CD4-positive, alpha-beta T cell treated with Interferon gamma for 1 hour (primary cell): ENCODE measurements around the gene NTM.
"Not testable (repeated sequence)": the region's sequence is repeated elsewhere in the genome, so short reads cannot be mapped to it uniquely, and the experiment has no call there.

ENCODE experiments used
- DNase-seq: peaks from one replicate; pipeline ENCODE4 v3.0.0-alpha.2; 2020

The NTM gene

GRCh38 chr11:132064987-132065620 is 694.7 kb downstream of the NTM start:
- DNase-seq = no peak

GRCh38 chr11:132068556-132068955 is 698.1 kb downstream of the NTM start:
- DNase-seq = no peak

DNA sequence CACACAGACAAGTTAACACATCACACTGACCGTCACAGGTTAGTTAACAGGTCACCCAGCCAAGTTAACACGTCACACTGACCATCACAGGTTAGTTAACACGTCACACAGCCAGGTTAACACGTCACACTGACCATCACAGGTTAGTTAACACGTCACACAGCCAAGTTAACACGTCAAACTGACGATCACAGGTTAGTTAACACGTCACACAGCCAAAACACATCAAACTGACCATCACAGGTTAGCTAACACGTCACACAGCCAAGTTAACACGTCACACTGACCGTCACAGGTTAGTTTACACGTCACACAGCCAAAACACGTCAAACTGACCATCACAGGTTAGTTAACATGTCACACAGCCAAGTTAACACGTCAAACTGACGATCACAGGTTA is 699.2 kb downstream of the NTM start:
- DNase-seq = not testable (repeated sequence)

DNA sequence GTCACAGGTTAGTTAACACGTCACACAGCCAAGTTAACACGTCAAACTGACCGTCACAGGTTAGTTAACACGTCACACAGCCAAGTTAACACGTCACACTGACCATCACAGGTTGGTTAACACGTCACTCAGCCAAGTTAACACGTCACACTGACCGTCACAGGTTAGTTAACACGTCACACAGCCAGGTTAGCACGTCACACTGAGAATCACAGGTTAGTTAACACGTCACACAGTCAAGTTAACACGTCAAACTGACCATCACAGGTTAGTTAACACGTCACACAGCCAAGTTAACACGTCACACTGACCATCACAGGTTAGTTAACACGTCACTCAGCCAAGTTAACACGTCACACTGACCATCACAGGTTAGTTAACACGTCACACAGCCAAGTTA is 700.5 kb downstream of the NTM start:
- not testable (repeated sequence) for DNase-seq

- no peak for DNase-seq
These were observed 701.8 kb downstream of the NTM start for GRCh38 chr11:132072044-132072857.

DNA sequence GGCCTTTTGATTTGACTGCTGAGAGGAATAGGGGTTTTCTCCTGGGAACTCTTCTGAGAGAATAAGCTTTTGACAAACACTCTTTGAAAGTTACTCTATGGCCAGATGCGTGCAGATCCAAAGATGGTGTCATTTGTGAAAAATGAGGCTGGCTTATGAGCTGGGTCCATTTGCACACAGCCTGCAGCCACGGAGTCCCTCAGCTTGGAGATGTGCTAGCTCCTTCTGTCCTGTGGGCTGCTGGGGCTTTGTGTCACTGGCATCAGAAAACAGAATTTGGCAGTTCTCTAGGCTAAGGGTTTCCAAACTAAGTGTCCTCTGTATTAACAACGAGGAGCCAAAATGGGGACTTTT is 702.4 kb downstream of the NTM start:
- no peak for DNase-seq

- no peak for DNase-seq
These were observed 703.4 kb downstream of the NTM start for GRCh38 chr11:132073787-132074186.

DNA sequence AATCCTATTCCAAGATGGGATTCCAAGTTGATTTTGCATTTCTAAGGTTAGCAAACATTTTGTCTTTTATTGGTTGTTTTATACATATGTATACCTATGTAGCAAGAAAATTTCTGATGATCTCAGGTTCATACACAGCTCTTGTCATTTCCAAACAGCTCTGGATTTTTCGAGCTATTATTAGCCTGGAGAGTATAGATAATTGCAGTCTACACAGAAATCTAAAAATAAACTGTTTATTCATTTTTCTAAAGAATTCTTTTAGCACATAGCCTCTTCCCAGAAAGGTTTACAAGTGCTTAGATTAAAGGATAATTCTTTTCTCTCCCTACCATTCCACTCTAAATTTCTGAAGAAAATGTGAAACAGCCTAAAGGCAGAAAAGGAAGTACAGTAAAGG is 705.0 kb downstream of the NTM start:
- no peak for DNase-seq

DNA sequence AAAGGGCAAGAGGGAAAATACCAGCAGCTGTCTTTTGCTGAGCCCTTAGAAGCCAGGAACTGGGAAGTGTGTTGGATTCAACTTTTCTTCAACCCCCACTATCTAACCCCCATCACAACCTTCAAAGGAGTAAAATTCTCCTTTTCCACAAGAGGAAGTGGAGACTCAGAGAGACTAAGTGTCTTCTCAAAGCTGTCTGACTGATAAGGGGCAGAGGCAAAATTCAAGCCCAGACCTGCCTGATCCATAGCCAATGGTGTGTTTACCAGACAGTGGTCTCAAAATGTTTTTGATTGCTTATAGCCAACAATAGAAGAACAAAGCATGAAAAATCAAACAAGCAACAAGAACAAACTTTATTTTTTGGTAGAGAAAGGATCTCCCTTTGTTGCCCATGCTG is 707.0 kb downstream of the NTM start:
- no peak for DNase-seq

DNA sequence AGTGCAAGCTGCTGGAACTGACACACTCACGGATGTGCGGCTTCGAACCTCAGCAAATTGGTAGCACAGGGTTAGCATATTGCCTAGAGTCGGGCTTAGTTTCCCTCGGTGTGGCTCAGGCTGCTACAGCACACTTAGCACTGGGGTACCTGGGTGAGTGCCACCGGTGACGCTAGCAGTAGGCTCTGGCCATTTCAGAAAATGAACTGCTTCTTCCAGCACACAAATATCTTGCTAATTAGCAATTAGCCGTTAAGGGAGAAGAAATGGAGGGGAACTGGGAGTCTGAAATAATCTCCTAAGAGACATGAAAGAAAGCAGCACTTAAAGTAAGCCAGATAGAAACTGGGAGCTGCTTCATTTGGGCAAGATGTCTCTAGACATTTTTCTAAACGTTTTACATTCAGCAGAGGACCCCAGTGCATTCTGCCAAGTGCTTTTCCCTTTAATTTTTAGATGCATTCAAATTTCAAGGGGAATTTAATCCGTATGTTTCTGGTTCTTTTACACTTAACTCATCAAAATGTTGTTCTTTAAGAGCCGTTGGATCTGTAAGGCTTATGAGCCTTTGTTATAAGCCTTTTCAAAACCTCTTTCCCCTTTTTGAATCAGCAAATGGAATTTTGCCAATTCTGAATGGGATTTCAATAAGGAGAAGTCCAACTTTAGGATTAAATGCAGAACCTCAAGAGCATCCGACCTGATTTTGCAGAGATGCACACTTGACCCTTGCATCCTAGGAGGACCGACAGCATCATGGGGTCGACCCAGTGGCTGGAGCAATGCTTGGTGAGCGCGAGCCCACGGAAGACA is 708.1 kb downstream of the NTM start:
- DNase-seq = no peak

- DNase-seq = no peak
These were observed 709.7 kb downstream of the NTM start for GRCh38 chr11:132080127-132080526.

DNA sequence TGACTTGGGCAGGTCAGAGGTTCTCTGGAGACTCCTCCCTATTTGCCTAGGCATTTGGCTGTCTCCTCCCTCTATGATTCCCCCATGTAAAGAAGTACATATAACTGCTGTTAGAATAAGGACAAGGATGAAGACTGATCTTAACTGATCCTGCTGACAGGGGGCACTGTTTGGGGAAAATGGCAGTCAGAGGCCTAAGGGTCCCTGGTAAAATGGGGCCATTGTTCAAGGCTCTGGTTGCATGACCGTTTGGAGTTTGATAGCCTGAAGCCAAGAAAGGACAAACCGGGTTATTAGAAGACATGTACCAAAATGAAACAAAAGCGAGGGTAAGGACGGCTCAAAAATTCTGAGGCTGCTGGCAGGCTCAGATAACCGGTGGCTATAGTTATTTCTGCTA is 712.2 kb downstream of the NTM start:
- DNase-seq = no peak

GRCh38 chr11:132084433-132084832 is 714.0 kb downstream of the NTM start:
- no peak for DNase-seq

DNA sequence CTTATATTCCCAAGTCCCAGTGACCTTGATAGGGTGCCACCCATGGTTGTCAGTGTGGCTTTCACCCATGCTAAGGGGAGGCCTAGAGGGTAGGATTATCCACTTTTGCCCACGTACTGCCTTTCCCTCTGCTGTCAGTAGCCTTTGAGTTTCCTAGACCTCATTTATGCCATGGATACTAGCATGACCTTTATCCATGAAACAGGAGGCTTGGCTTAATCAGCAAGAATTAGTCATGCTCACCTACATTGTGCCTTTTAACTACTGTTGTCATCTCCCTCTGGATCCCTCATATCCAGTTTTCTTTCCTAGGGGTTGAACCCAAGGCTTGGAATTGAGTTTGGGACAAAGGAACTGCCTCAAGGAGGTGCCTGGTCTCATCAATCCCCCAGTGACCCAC is 716.7 kb downstream of the NTM start:
- DNase-seq = no peak

DNA sequence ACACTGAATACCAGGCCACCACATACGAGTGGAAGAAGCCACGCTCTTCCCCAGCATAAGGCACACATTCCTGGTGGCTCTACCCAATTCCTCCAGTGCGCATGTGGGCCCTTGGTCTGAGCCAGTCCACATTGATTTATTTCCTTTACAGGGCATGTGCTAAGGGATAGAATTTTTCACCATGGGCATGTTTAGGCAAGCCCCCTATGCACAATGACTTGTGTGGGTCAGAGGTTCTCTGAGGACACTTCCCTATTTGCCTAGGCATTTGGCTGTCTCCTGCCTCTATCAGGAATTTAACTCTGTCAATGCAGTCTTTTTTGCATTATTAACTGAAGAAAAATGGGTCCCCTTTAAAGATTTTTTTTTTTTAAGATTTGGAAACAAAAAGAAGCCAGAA is 718.1 kb downstream of the NTM start:
- no peak for DNase-seq

- no peak for DNase-seq
These were observed 723.3 kb downstream of the NTM start for GRCh38 chr11:132093536-132094259.

DNA sequence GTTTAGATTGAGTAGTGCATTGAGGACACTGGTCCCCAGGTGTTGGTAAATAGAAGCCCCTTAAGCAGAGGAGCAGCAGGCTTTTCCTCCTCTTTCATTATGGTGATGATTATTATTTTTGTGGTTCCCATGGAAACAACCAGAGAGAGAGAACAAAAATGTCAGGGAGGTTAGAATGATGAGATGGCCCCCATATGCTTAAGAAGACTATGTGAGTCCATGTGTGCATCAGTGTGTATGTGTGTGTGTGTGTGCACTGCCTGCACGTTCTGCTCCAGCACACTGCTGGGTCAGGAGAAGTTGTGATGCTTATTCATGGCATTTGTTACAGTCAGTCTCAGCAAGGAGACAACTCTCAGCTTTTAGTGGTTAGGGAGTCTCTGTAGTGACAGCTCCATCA is 724.2 kb downstream of the NTM start:
- no peak for DNase-seq

DNA sequence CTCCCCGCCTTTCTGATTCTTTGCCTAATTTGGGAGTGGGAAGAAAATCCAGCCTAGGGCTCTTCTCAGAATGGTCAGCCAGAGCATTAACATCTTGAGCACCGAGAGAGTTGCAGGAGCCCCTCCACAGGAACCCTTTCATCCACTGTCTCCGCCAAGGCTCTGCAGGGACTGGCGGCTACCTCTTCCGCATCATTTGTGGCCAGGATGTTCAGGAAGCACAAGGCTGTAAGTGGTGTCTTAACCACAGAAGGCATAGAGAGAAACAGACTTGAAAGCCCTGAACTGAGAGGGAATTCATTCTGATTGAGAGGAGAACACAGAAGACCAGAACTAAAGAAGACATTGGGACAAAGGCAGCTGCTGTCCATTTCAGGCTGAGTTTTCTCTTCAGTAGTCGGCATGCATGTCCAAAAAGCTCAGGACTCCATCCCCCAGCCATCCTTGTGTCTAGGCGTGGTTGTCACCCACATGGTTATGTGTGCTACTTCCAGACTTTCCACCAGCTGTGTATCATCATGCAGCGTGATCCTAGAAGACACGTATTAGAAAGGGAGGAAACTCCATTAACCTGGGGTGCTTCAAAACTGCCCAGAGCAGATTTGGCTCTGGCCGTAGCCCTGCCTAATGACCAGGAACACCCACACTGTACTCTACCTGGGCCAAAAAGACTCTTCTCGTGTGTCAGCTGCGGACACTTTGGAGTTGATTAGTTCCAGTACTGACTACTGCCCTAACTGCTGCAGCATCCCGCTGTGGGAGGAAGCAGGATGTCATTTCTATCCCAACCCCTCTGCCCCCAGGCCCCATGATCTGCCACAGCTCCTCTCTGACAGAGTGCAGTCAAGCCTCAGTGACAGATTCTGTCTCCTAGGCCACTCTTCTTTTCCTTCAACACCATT is 725.1 kb downstream of the NTM start:
- no peak for DNase-seq

DNA sequence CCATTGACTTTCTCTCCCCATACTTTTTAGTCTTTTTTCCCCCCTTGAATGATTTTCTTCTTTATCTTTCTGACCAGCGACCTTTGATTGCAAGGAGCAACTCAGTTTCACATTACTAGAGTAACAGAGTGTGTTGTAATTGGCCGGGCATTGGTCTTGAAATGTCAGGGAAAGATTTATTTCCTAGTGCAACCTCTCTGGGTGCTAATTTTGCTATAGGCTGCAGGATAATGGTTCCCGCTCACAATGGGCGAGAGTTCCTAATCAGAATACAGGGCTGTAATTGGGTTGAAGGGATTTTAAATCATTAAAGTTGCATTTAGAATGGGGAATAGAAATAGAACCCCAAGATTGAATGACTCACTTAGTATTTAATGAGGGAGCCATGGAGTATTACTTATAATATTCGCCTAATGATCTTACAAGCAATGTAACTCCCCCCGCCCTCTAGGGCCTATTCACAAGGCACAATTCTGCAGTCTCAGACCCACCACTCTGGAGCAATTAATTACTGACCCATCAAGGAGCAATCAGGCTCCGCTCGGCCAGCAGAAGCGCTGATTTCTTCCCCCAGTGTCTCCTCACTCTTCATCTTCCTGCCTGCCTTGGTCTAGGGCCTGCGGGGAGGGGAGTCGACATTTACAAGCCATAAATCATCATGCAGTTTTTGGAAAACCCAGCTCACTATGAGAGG is 725.9 kb downstream of the NTM start:
- no peak for DNase-seq

DNA sequence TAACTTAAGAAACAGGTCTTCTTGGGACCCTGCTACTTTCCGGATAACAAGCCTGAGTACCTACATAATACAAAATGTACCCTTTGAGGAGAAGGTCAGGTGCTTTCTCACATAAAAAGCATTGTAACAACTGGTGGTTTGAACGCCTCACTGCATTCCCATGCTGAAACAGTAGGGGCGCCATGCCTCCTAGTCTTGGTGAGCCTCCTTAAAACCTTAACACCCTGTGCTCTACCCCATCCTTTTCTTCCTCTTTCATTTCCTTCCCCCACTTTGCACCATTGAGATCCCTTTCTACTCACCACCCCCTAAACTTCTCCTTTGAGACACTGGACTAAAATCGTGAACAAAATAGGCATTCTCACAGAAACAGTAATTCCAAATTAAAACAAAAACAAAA is 729.3 kb downstream of the NTM start:
- no peak for DNase-seq

- DNase-seq = no peak
These were observed 730.2 kb downstream of the NTM start for GRCh38 chr11:132100583-132100982.

GRCh38 chr11:132101881-132102280 is 731.5 kb downstream of the NTM start:
- no peak for DNase-seq
